GM15510 (cell line): ENCODE results near the gene UAP1L1.

Experiments used
- POLR2A ChIP-seq: IDR thresholded peaks from 3 replicates; pipeline ENCODE4 v1.6.1; 2011; ENCODE audit warnings: borderline replicate concordance; ENCODE audit not compliant: insufficient read length; ENCODE audit errors: extremely low read depth

The UAP1L1 gene

GRCh38 chr9:137087409-137087925 is 10.2 kb downstream of the UAP1L1 start:
- no peak for TF ChIP-seq POLR2A

- TF ChIP-seq POLR2A = no peak
These were observed 10.8 kb downstream of the UAP1L1 start for GRCh38 chr9:137088121-137088520.

GRCh38 chr9:137089232-137089947 is 12.1 kb downstream of the UAP1L1 start:
- TF ChIP-seq POLR2A = no peak

GRCh38 chr9:137095664-137096517 is 18.6 kb downstream of the UAP1L1 start:
- TF ChIP-seq POLR2A = peak; percentile 17

- TF ChIP-seq POLR2A = no peak
These were observed 19.6 kb downstream of the UAP1L1 start for GRCh38 chr9:137096785-137097546.

- TF ChIP-seq POLR2A = no peak
These were observed 20.6 kb downstream of the UAP1L1 start for GRCh38 chr9:137097761-137098462.

GRCh38 chr9:137099231-137099630 is 21.9 kb downstream of the UAP1L1 start:
- no peak for TF ChIP-seq POLR2A

- TF ChIP-seq POLR2A = no peak
These were observed 26.1 kb downstream of the UAP1L1 start for GRCh38 chr9:137103206-137103999.

GRCh38 chr9:137105814-137106661 is 28.7 kb downstream of the UAP1L1 start:
- no peak for TF ChIP-seq POLR2A

GRCh38 chr9:137106662-137107250 is 29.4 kb downstream of the UAP1L1 start:
- TF ChIP-seq POLR2A = no peak

- TF ChIP-seq POLR2A = no peak
These were observed 30.1 kb downstream of the UAP1L1 start for GRCh38 chr9:137107312-137107921.

GRCh38 chr9:137107982-137108381 is 30.7 kb downstream of the UAP1L1 start:
- no peak for TF ChIP-seq POLR2A
